GM23338 (cell line): ENCODE results near the gene PLXND1. TPM values are rescaled to one million over a fixed set of nuclear protein-coding genes. Genes with fewer than 3 reads are reported as not detected.

Experiments
- ATAC-seq: fragments of 200-7000 bp; cut with Tn5 transposase; 3 replicates; pipeline ENCODE4 v1.9.1; 2020
- DNase-seq: peaks from one replicate; pipeline ENCODE4 v3.0.0-alpha.2; 2015; ENCODE audit warnings: low spot score
- H2AFZ ChIP-seq: fragments of 200-600 bp; sonication (generic); 2 replicates; pipeline ENCODE4 v1.8.0; 2016; ENCODE audit warnings: antibody characterized with exemption, mild to moderate bottlenecking, moderate library complexity
- H3F3A ChIP-seq: fragments of 200-600 bp; sonication (generic); replicated peaks from 2 replicates; pipeline ENCODE4 v1.8.0; 2017; ENCODE audit warnings: antibody characterized with exemption, mixed run types, low read depth
- H3K27ac ChIP-seq: fragments of 200-600 bp; sonication (generic); 2 replicates; pipeline ENCODE4 v1.6.1; 2016; ENCODE audit warnings: low read depth
- H3K27me3 ChIP-seq: fragments of 200-600 bp; sonication (generic); 2 replicates; pipeline ENCODE4 v1.8.0; 2016; ENCODE audit warnings: mild to moderate bottlenecking, mixed run types, moderate library complexity; ENCODE audit not compliant: insufficient read depth
- H3K36me3 ChIP-seq: fragments of 200-600 bp; sonication (generic); 2 replicates; pipeline ENCODE4 v1.8.0; 2016; ENCODE audit warnings: mild to moderate bottlenecking; ENCODE audit not compliant: insufficient read depth
- H3K4me1 ChIP-seq: fragments of 200-600 bp; sonication (generic); 2 replicates; pipeline ENCODE4 v1.8.0; 2016; ENCODE audit warnings: mild to moderate bottlenecking, moderate library complexity; ENCODE audit not compliant: insufficient read depth
- H3K4me2 ChIP-seq: fragments of 200-600 bp; sonication (generic); 2 replicates; pipeline ENCODE4 v1.7.1; 2017; ENCODE audit warnings: mixed run types
- H3K4me3 ChIP-seq: fragments of 200-600 bp; sonication (generic); 2 replicates; pipeline ENCODE4 v1.6.1; 2016; ENCODE audit warnings: mixed run types
- H3K79me2 ChIP-seq: fragments of 200-600 bp; sonication (generic); replicated peaks from 2 replicates; pipeline ENCODE4 v1.8.0; 2017; ENCODE audit warnings: mild to moderate bottlenecking; ENCODE audit not compliant: insufficient read depth
- H3K9me2 ChIP-seq: fragments of 200-600 bp; sonication (generic); 2 replicates; pipeline ENCODE4 v1.8.0; 2017; ENCODE audit not compliant: insufficient read depth
- H4K20me1 ChIP-seq: fragments of 200-600 bp; sonication (generic); replicated peaks from 2 replicates; pipeline ENCODE4 v1.8.0; 2017; ENCODE audit warnings: mild to moderate bottlenecking; ENCODE audit not compliant: insufficient read depth
- H3K27ac Mint-ChIP-seq: 2 replicates; pipeline ENCODE4 v1.8.0; 2020; ENCODE audit warnings: inconsistent platforms, mild to moderate bottlenecking, moderate library complexity, mixed read lengths
- H3K27me3 Mint-ChIP-seq: 3 replicates; pipeline ENCODE4 v1.8.0; 2022; ENCODE audit warnings: low read depth, mild to moderate bottlenecking, moderate library complexity, mixed read lengths, inconsistent platforms; ENCODE audit not compliant: insufficient read depth, poor library complexity
- H3K36me3 Mint-ChIP-seq: 3 replicates; pipeline ENCODE4 v1.8.0; 2021; ENCODE audit warnings: low read depth, mild to moderate bottlenecking, inconsistent platforms, moderate library complexity, mixed read lengths
- H3K4me1 Mint-ChIP-seq: 3 replicates; pipeline ENCODE4 v1.8.0; 2020; ENCODE audit warnings: mild to moderate bottlenecking, inconsistent platforms, mixed read lengths
- H3K4me3 Mint-ChIP-seq: 3 replicates; pipeline ENCODE4 v1.8.0; 2021; ENCODE audit warnings: moderate library complexity, mild to moderate bottlenecking, inconsistent platforms, mixed read lengths
- H3K9me3 Mint-ChIP-seq: 3 replicates; pipeline ENCODE4 v1.8.0; 2020; ENCODE audit warnings: moderate library complexity, mild to moderate bottlenecking, inconsistent platforms, mixed read lengths
- EZH2 ChIP-seq: fragments of 200-600 bp; sonication (generic); IDR thresholded peaks from one replicate; pipeline ENCODE4 v1.8.0; 2017; ENCODE audit warnings: antibody characterized with exemption, mild to moderate bottlenecking, low read depth; ENCODE audit not compliant: unreplicated experiment
- EZH2phosphoT487 ChIP-seq: fragments of 200-600 bp; sonication (generic); IDR thresholded peaks from one replicate; pipeline ENCODE4 v1.8.1; 2018; ENCODE audit warnings: antibody characterized with exemption; ENCODE audit not compliant: unreplicated experiment
- NANOG ChIP-seq: IDR thresholded peaks from 2 replicates; pipeline ENCODE4 v1.6.1; 2016; ENCODE audit warnings: antibody characterized with exemption, borderline replicate concordance
- POLR2AphosphoS5 ChIP-seq: IDR thresholded peaks from 2 replicates; pipeline ENCODE4 v1.6.1; 2016; ENCODE audit warnings: antibody characterized with exemption, low read depth
- STAT1 ChIP-seq: IDR thresholded peaks from one replicate; pipeline ENCODE4 v1.6.1; 2016; ENCODE audit warnings: antibody characterized with exemption; ENCODE audit not compliant: unreplicated experiment
- ZNF114 ChIP-seq: fragments of 250-450 bp; sonication (Bioruptor Pico); IDR thresholded peaks from 2 replicates; pipeline ENCODE4 v1.5.0; 2020; ENCODE audit warnings: mild to moderate bottlenecking, moderate library complexity
- ZNF331 ChIP-seq: fragments of 250-450 bp; sonication (Bioruptor Pico); IDR thresholded peaks from 2 replicates; pipeline ENCODE4 v1.5.0; 2020; ENCODE audit warnings: low read depth, mild to moderate bottlenecking, moderate library complexity
- polyA plus RNA-seq: library from polyadenylated mRNA; unstranded; fragments of >200 nt; fragmentation: Nextera tagmentation; extraction: Ambion mirVana; gene quantifications from 2 replicates; pipeline ENCODE4 v1.2.1, GENCODE V29; 2016
- total RNA-seq: library from RNA; depleted of rRNA; stranded (reverse); fragments of >200 nt; shearing (Covaris generic); gene quantifications from 2 replicates; pipeline ENCODE4 v1.2.3, GENCODE V29; 2014
- TF ChIP-seq, protein P1 (sequence below): fragments of 250-450 bp; sonication (Bioruptor Pico); IDR thresholded peaks from 2 replicates; pipeline ENCODE4 v1.5.0; 2020; ENCODE audit warnings: mild to moderate bottlenecking, moderate library complexity
- TF ChIP-seq, protein P2 (sequence below): IDR thresholded peaks from 2 replicates; pipeline ENCODE4 v1.6.1; 2016; ENCODE audit warnings: antibody characterized with exemption
- TF ChIP-seq, protein P3 (sequence below): IDR thresholded peaks from one replicate; pipeline ENCODE4 v1.6.1; 2018; ENCODE audit warnings: antibody characterized with exemption; ENCODE audit not compliant: unreplicated experiment

The PLXND1 gene
- total and polyA plus RNA-seq, 2 experiments from 2014 or later: 13.3 to 60.4 TPM

DNA sequence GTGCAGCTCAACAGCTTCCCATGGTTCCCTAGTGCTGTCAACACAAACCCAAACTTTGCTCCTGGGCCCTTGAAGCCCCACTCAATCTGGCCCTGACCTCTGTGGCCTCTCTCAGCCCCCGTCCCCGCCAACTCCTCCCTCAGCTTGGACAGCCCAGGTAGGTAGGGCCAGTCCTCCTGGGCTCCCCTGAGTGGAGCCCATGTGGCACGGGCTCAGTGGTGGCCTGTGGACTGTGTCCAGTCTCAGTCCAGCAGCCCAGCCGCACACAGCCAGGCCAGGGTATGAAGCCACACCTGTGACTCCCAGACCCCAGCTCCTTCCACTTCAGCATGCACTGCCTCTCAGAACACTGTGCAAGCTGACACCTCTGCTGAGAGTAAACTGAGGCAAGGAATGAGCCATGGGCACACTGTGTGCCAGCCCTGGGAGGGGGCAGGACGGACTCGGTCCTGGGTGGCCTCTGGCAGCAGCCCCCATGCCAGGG, 11.5 kb downstream of the PLXND1 start (continued):
- TF ChIP-seq, protein P1, sequence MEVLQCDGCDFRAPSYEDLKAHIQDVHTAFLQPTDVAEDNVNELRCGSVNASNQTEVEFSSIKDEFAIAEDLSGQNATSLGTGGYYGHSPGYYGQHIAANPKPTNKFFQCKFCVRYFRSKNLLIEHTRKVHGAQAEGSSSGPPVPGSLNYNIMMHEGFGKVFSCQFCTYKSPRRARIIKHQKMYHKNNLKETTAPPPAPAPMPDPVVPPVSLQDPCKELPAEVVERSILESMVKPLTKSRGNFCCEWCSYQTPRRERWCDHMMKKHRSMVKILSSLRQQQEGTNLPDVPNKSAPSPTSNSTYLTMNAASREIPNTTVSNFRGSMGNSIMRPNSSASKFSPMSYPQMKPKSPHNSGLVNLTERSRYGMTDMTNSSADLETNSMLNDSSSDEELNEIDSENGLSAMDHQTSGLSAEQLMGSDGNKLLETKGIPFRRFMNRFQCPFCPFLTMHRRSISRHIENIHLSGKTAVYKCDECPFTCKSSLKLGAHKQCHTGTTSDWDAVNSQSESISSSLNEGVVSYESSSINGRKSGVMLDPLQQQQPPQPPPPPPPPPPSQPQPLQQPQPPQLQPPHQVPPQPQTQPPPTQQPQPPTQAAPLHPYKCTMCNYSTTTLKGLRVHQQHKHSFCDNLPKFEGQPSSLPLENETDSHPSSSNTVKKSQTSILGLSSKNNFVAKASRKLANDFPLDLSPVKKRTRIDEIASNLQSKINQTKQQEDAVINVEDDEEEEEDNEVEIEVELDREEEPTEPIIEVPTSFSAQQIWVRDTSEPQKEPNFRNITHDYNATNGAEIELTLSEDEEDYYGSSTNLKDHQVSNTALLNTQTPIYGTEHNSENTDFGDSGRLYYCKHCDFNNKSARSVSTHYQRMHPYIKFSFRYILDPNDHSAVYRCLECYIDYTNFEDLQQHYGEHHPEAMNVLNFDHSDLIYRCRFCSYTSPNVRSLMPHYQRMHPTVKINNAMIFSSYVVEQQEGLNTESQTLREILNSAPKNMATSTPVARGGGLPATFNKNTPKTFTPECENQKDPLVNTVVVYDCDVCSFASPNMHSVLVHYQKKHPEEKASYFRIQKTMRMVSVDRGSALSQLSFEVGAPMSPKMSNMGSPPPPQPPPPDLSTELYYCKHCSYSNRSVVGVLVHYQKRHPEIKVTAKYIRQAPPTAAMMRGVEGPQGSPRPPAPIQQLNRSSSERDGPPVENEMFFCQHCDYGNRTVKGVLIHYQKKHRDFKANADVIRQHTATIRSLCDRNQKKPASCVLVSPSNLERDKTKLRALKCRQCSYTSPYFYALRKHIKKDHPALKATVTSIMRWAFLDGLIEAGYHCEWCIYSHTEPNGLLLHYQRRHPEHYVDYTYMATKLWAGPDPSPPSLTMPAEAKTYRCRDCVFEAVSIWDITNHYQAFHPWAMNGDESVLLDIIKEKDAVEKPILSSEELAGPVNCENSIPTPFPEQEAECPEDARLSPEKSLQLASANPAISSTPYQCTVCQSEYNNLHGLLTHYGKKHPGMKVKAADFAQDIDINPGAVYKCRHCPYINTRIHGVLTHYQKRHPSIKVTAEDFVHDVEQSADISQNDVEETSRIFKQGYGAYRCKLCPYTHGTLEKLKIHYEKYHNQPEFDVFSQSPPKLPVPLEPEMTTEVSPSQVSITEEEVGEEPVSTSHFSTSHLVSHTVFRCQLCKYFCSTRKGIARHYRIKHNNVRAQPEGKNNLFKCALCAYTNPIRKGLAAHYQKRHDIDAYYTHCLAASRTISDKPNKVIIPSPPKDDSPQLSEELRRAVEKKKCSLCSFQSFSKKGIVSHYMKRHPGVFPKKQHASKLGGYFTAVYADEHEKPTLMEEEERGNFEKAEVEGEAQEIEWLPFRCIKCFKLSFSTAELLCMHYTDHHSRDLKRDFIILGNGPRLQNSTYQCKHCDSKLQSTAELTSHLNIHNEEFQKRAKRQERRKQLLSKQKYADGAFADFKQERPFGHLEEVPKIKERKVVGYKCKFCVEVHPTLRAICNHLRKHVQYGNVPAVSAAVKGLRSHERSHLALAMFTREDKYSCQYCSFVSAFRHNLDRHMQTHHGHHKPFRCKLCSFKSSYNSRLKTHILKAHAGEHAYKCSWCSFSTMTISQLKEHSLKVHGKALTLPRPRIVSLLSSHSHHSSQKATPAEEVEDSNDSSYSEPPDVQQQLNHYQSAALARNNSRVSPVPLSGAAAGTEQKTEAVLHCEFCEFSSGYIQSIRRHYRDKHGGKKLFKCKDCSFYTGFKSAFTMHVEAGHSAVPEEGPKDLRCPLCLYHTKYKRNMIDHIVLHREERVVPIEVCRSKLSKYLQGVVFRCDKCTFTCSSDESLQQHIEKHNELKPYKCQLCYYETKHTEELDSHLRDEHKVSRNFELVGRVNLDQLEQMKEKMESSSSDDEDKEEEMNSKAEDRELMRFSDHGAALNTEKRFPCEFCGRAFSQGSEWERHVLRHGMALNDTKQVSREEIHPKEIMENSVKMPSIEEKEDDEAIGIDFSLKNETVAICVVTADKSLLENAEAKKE (CRISPR knock-in tag): no peak
- TF ChIP-seq ZNF114 (CRISPR knock-in tag) (no peak), STAT1 (no peak), NANOG (no peak), POLR2AphosphoS5 (no peak)

DNA sequence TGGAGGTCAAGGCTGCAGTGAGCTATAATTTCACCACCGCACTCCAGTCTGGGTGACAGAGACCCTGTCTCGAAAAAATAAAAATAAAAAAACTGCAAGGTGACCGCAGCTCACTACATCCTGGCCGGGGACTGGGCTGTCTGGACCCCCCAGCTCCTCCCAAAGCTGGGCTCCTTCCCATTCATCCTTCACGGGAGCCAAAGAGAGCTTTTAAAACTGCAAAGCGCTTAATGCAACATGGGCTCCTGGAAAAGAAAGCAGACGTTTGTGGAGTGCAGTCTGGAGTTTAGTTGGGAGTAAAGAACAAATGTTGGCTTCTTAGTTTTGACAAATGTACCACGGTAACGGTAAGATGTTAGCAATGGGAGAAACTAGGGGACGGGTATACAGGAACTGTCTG, 12.1 kb downstream of the PLXND1 start:
- no peak overlapping the region for H2AFZ ChIP-seq
- Mint-ChIP-seq H3K9me3 (no peaks in the 10 kb centered on the region), H3K27me3 (peaks cover 22% of the 10 kb centered on the region), H3K4me1 (peaks cover 78% of the 10 kb centered on the region), H3K4me3 (no peak overlapping the region; the same call in 1 of the 3 replicates), H3K27ac (peak overlapping the region; percentile 82; the same call in 1 of the 2 replicates), H3K36me3 (no peaks in the 10 kb centered on the region; the same call in 2 of the 3 replicates)
- H3K79me2 ChIP-seq: 0 out of 2 replicates have a peak, but pooled peaks cover 3% of the 10 kb centered on the region
- H3K4me1 ChIP-seq: peaks cover 67% of the 10 kb centered on the region
- H3K36me3 ChIP-seq: no peaks in the 10 kb centered on the region
- H3K4me3 ChIP-seq: no peak overlapping the region
- DNase-seq (no peak), ATAC-seq (no peak)
- H3K4me2 ChIP-seq: peak overlapping the region; percentile 84; the same call in 1 of the 2 replicates
- no peak for TF ChIP-seq EZH2
- no peak for TF ChIP-seq POLR2AphosphoS5
- no peak for TF ChIP-seq NANOG
- no peak for TF ChIP-seq EZH2phosphoT487
- TF ChIP-seq, protein P2, sequence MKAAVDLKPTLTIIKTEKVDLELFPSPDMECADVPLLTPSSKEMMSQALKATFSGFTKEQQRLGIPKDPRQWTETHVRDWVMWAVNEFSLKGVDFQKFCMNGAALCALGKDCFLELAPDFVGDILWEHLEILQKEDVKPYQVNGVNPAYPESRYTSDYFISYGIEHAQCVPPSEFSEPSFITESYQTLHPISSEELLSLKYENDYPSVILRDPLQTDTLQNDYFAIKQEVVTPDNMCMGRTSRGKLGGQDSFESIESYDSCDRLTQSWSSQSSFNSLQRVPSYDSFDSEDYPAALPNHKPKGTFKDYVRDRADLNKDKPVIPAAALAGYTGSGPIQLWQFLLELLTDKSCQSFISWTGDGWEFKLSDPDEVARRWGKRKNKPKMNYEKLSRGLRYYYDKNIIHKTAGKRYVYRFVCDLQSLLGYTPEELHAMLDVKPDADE: no peak
- TF ChIP-seq STAT1: no peak
- TF ChIP-seq ZNF331 (CRISPR knock-in tag): no peak
- TF ChIP-seq, protein P3, sequence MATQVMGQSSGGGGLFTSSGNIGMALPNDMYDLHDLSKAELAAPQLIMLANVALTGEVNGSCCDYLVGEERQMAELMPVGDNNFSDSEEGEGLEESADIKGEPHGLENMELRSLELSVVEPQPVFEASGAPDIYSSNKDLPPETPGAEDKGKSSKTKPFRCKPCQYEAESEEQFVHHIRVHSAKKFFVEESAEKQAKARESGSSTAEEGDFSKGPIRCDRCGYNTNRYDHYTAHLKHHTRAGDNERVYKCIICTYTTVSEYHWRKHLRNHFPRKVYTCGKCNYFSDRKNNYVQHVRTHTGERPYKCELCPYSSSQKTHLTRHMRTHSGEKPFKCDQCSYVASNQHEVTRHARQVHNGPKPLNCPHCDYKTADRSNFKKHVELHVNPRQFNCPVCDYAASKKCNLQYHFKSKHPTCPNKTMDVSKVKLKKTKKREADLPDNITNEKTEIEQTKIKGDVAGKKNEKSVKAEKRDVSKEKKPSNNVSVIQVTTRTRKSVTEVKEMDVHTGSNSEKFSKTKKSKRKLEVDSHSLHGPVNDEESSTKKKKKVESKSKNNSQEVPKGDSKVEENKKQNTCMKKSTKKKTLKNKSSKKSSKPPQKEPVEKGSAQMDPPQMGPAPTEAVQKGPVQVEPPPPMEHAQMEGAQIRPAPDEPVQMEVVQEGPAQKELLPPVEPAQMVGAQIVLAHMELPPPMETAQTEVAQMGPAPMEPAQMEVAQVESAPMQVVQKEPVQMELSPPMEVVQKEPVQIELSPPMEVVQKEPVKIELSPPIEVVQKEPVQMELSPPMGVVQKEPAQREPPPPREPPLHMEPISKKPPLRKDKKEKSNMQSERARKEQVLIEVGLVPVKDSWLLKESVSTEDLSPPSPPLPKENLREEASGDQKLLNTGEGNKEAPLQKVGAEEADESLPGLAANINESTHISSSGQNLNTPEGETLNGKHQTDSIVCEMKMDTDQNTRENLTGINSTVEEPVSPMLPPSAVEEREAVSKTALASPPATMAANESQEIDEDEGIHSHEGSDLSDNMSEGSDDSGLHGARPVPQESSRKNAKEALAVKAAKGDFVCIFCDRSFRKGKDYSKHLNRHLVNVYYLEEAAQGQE: no peak
- H3K27me3 ChIP-seq: no peaks in the 10 kb centered on the region
- peak overlapping the region; percentile 73 for H3K27ac ChIP-seq
- H3F3A ChIP-seq: peaks cover 24% of the 10 kb centered on the region
- H4K20me1 ChIP-seq: no peaks in the 10 kb centered on the region
- H3K9me2 ChIP-seq: no peaks in the 10 kb centered on the region
